Measurements from ENCODE around the gene MRPL4.
A peak's percentile ranks its signal among the peaks of the same experiment; 100 is the strongest.
"Not testable (repeated sequence)": the region's sequence is repeated elsewhere in the genome, so short reads cannot be mapped to it uniquely, and the experiment has no call there.

The MRPL4 gene

DNA sequence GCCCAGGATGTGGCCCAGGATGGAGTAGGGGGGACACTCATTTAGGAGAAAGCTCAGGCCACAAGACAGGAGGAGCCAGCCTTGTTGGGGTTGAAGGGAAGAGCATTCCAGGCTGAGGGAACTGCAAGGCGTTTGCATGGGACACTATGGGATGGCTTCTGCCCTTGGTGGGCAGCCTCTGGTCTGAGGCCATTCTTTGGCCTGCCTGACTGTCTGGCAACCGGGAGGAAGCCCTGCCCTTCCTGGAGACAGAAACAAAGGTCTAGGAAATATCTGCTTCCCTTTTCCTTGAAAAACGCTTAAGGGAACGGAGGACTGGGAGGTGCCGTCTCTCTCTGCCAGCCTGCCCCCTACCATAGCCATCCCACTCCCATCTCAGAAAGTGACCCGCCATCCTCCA is 16.1 kb downstream of the MRPL4 start:
- DNase-seq: no peak

- DNase-seq: peak; percentile 91
Observed at GRCh38 chr19:10269333-10270179, 17.5 kb downstream of the MRPL4 start.

- peak; percentile 90 to 94 for DNase-seq
Observed at GRCh38 chr19:10270180-10270615, 18.2 kb downstream of the MRPL4 start.

- peak; percentile 87 to 91 for DNase-seq
Observed at GRCh38 chr19:10270616-10271394, 18.8 kb downstream of the MRPL4 start, which contains the start of gene ICAM1. Gene ICAM1 (plus strand): TSS chr19:10271120. CDS start chr19:10271160, 40 bp downstream.

GRCh38 chr19:10271543-10272086 is 19.6 kb downstream of the MRPL4 start:
- peak; percentile 75 to 82 for DNase-seq

- DNase-seq: no peak
Observed at GRCh38 chr19:10274589-10274988, 22.6 kb downstream of the MRPL4 start.

DNA sequence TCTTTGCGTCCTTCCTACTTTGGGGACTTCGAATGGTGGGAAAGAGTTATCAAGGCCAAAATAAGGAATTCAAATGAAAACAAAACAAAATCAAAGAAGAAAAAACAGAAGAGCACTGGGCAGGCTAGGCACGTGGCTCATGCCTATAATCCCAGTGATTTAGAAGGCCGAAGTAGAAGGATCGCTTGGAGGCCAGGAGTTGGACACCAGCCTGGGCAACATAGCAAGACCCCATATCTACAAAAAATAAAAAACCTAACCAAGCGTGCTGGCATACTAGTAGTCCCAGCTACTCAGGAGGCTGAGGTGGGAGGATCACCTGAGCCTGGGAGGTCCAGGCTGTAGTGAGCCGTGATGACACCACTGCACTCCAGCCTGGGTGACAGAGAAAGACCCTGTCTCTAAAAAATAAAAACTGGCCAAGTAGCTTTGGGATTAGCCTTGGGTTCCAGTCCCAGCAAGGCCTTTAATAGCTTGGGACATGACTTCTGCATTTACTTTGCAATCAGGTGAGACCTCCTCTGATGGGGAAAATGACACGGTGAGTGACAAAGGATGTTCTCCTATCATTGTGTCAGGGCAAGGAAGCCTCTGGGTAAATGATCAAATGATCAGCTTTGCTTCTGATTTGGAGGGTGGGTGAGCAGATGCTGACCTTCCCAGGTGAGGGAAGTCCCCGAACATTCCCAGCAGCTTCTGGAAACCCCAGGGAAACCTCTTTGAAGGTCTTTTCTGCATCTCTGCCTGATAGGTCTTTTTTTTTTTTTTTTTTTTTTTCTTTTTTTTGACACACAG is 26.0 kb downstream of the MRPL4 start:
- no peak for DNase-seq

DNA sequence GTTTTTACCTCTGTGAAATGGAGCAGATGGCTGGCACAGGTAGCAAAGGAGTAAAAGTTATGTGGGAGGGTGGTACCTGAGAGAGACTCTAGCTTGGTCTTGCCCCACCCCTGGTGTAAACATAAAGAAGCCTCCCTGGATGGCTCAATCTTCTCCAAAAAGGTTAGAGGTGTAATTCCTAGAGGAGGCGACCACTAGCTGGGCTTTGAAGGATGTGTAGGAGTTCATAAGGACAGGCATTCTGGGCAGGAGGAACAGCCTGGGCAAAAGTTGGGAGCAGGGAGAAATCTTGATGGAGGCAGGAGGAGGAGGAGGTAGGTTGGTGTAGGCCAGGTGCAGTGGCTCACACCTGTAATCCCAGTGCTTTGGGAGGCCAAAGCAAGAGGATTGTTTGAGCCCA is 26.9 kb downstream of the MRPL4 start:
- no peak for DNase-seq

- DNase-seq: no peak
Observed at GRCh38 chr19:10279737-10280442, 27.9 kb downstream of the MRPL4 start.

DNA sequence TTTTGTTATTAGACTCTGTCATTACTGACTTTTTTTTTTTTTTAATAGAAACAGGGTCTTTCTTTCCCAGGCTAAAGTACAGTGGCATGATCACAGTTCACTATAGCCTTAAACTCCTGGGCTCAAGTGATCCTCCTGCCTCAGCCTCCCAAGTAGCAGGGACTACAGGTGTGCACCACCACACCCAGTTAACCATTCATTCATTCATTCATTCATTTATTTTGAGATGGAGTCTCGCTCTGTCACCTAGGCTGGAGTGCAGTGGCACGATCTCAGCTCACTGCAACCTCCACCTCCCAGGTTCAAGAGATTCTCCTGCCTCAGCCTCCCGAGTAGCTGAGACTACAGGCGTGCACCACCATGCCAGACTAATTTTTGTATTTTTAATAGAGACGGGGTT is 30.0 kb downstream of the MRPL4 start:
- not testable (repeated sequence) for DNase-seq

GRCh38 chr19:10283301-10284064 is 31.5 kb downstream of the MRPL4 start:
- no peak for DNase-seq

DNA sequence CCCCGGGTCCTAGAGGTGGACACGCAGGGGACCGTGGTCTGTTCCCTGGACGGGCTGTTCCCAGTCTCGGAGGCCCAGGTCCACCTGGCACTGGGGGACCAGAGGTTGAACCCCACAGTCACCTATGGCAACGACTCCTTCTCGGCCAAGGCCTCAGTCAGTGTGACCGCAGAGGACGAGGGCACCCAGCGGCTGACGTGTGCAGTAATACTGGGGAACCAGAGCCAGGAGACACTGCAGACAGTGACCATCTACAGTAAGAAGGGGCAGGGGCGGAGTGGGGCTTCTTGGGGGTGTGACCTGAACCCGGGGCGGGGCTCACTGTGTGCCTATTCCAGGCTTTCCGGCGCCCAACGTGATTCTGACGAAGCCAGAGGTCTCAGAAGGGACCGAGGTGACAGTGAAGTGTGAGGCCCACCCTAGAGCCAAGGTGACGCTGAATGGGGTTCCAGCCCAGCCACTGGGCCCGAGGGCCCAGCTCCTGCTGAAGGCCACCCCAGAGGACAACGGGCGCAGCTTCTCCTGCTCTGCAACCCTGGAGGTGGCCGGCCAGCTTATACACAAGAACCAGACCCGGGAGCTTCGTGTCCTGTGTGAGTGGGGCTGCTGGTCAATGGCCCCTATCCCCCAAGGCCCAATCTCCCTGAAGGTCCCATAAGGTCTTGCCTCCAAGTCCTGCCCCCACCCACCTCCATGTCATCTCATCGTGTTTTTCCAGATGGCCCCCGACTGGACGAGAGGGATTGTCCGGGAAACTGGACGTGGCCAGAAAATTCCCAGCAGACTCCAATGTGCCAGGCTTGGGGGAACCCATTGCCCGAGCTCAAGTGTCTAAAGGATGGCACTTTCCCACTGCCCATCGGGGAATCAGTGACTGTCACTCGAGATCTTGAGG is 32.3 kb downstream of the MRPL4 start:
- DNase-seq: no peak

DNA sequence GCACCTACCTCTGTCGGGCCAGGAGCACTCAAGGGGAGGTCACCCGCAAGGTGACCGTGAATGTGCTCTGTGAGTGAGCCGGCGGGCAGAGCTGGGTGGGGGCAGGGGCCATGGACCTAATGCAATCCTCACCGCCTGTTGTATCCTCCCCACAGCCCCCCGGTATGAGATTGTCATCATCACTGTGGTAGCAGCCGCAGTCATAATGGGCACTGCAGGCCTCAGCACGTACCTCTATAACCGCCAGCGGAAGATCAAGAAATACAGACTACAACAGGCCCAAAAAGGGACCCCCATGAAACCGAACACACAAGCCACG is 32.9 kb downstream of the MRPL4 start:
- no peak for DNase-seq

GRCh38 chr19:10285393-10285792 is 33.4 kb downstream of the MRPL4 start:
- DNase-seq: no peak

- peak; percentile 50 to 54 for DNase-seq
Observed at GRCh38 chr19:10286803-10287737, 35.1 kb downstream of the MRPL4 start, which contains the start of gene ICAM4. Gene ICAM4 (plus strand): TSS chr19:10286955. CDS start chr19:10287013, 58 bp downstream.

DNA sequence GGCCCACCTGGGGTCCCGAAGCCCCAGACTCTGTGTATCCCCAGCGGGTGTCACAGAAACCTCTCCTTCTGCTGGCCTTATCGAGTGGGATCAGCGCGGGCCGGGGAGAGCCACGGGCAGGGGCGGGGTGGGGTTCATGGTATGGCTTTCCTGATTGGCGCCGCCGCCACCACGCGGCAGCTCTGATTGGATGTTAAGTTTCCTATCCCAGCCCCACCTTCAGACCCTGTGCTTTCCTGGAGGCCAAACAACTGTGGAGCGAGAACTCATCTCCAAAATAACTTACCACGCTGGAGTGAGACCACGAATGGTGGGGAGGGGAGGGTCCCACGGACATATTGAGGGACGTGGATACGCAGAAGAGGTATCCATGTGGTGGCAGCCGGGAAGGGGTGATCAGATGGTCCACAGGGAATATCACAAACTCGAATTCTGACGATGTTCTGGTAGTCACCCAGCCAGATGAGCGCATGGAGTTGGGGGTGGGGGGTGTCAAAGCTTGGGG is 36.7 kb downstream of the MRPL4 start:
- peak in 1 of 2 donors; percentile 49 for DNase-seq

- DNase-seq: peak; percentile 63 to 71
Observed at GRCh38 chr19:10289167-10289835, 37.3 kb downstream of the MRPL4 start.

- peak in 1 of 2 donors; percentile 46 for DNase-seq
Observed at GRCh38 chr19:10289836-10290356, 37.9 kb downstream of the MRPL4 start, which contains the start of gene ICAM5. Gene ICAM5 (plus strand): TSS chr19:10289952. CDS start chr19:10290044, 92 bp downstream.

Data from CD4-positive, alpha-beta T cell treated with Interleukin-4 for 1 hour (primary cell).